SK-N-SH treated with all-trans-retinoic acid at 6 μM for 48 hours (cell line): ENCODE measurements around the gene CDC42BPB.

Experiments
- ATAC-seq: fragments of 200-7000 bp; cut with Tn5 transposase; 3 replicates; pipeline ENCODE4 v1.9.1; 2020; ENCODE audit warnings: mild to moderate bottlenecking, moderate library complexity
- BACH2 ChIP-seq: fragments of 250-450 bp; sonication (Bioruptor Pico); IDR thresholded peaks from 2 replicates; pipeline ENCODE4 v1.9.0; 2021; ENCODE audit warnings: mild to moderate bottlenecking, borderline replicate concordance
- CREB5 ChIP-seq: fragments of 250-450 bp; sonication (Bioruptor Pico); IDR thresholded peaks from 2 replicates; pipeline ENCODE4 v1.5.1; 2020; ENCODE audit warnings: low read depth, mild to moderate bottlenecking, moderate library complexity
- CSDC2 ChIP-seq: fragments of 250-450 bp; sonication (Bioruptor Pico); IDR thresholded peaks from 2 replicates; pipeline ENCODE4 v1.5.0; 2020; ENCODE audit warnings: mild to moderate bottlenecking, moderate library complexity
- CSRNP3 ChIP-seq: fragments of 250-450 bp; sonication (Bioruptor Pico); IDR thresholded peaks from 2 replicates; pipeline ENCODE4 v1.5.1; 2021; ENCODE audit warnings: mild to moderate bottlenecking, moderate library complexity
- ESRRG ChIP-seq: fragments of 250-450 bp; sonication (Bioruptor Pico); IDR thresholded peaks from 2 replicates; pipeline ENCODE4 v1.6.1; 2021; ENCODE audit warnings: mild to moderate bottlenecking
- GLIS3 ChIP-seq: fragments of 250-450 bp; sonication (Bioruptor Pico); IDR thresholded peaks from 2 replicates; pipeline ENCODE4 v1.5.0; 2020; ENCODE audit warnings: mild to moderate bottlenecking, moderate library complexity
- ISL1 ChIP-seq: fragments of 250-450 bp; sonication (Bioruptor Pico); IDR thresholded peaks from 2 replicates; pipeline ENCODE4 v2.1.2; 2022; ENCODE audit warnings: mild to moderate bottlenecking, moderate library complexity
- OSR1 ChIP-seq: fragments of 250-450 bp; sonication (Bioruptor Pico); IDR thresholded peaks from 2 replicates; pipeline ENCODE4 v1.8.0; 2022; ENCODE audit warnings: moderate library complexity, mild to moderate bottlenecking, inconsistent platforms
- PATZ1 ChIP-seq: fragments of 250-450 bp; sonication (Bioruptor Pico); IDR thresholded peaks from 2 replicates; pipeline ENCODE4 v1.8.0; 2020; ENCODE audit warnings: mild to moderate bottlenecking, moderate library complexity, borderline replicate concordance
- POU6F1 ChIP-seq: fragments of 250-450 bp; sonication (Bioruptor Pico); IDR thresholded peaks from 2 replicates; pipeline ENCODE4 v1.8.0; 2021; ENCODE audit warnings: low read depth, mild to moderate bottlenecking, moderate library complexity, borderline replicate concordance
- PPARA ChIP-seq: fragments of 250-450 bp; sonication (Bioruptor Pico); IDR thresholded peaks from 2 replicates; pipeline ENCODE4 v1.5.0; 2020; ENCODE audit warnings: mild to moderate bottlenecking, borderline replicate concordance
- RARB ChIP-seq: fragments of 250-450 bp; sonication (Bioruptor Pico); IDR thresholded peaks from 2 replicates; pipeline ENCODE4 v1.8.0; 2021; ENCODE audit warnings: mild to moderate bottlenecking, moderate library complexity
- SNAI2 ChIP-seq: fragments of 250-450 bp; sonication (Bioruptor Pico); IDR thresholded peaks from 2 replicates; pipeline ENCODE4 v1.5.0; 2020; ENCODE audit warnings: mild to moderate bottlenecking, moderate library complexity
- TCF4 ChIP-seq: fragments of 250-450 bp; sonication (Bioruptor Pico); IDR thresholded peaks from 2 replicates; pipeline ENCODE4 v1.8.0; 2021; ENCODE audit warnings: mild to moderate bottlenecking, moderate library complexity, borderline replicate concordance
- TOX ChIP-seq: fragments of 250-450 bp; sonication (Bioruptor Pico); IDR thresholded peaks from 2 replicates; pipeline ENCODE4 v1.8.0; 2021; ENCODE audit warnings: mild to moderate bottlenecking, moderate library complexity, borderline replicate concordance
- TSHZ2 ChIP-seq: fragments of 250-450 bp; sonication (Bioruptor Pico); IDR thresholded peaks from 2 replicates; pipeline ENCODE4 v1.5.0; 2020; ENCODE audit warnings: mild to moderate bottlenecking, moderate library complexity
- ZC3H10 ChIP-seq: fragments of 250-450 bp; sonication (Bioruptor Pico); IDR thresholded peaks from 2 replicates; pipeline ENCODE4 v1.5.1; 2021; ENCODE audit warnings: mild to moderate bottlenecking, moderate library complexity
- ZFP30 ChIP-seq: fragments of 450-650 bp; formaldehyde crosslinking; IDR thresholded peaks from 2 replicates; pipeline ENCODE4 v1.5.0; 2022; ENCODE audit warnings: mild to moderate bottlenecking, moderate library complexity
- ZNF565 ChIP-seq: fragments of 450-650 bp; formaldehyde crosslinking; conservative IDR thresholded peaks from 2 replicates; pipeline ENCODE4 v1.5.0; 2020; ENCODE audit warnings: low read depth, mild to moderate bottlenecking, moderate library complexity
- ZNF70 ChIP-seq: fragments of 450-650 bp; formaldehyde crosslinking; IDR thresholded peaks from 2 replicates; pipeline ENCODE4 v1.5.0; 2020; ENCODE audit warnings: mild to moderate bottlenecking, moderate library complexity
- ZNF8 ChIP-seq: fragments of 450-650 bp; formaldehyde crosslinking; IDR thresholded peaks from 2 replicates; pipeline ENCODE4 v1.5.0; 2020; ENCODE audit warnings: mild to moderate bottlenecking, moderate library complexity

The CDC42BPB gene

GRCh38 chr14:102945346-102946130, 111.8 kb downstream of the CDC42BPB start:
- TF ChIP-seq ZFP30 (CRISPR knock-in tag) (no peak), RARB (CRISPR knock-in tag) (no peak), BACH2 (CRISPR knock-in tag) (no peak), POU6F1 (no peak), CREB5 (CRISPR knock-in tag) (no peak), GLIS3 (CRISPR knock-in tag) (no peak)
- no peak for ATAC-seq

GRCh38 chr14:102944448-102945330, 112.7 kb downstream of the CDC42BPB start:
- no peak for TF ChIP-seq ISL1 (CRISPR knock-in tag)
- TF ChIP-seq ESRRG (CRISPR knock-in tag) = no peak
- TF ChIP-seq POU6F1 = no peak
- TF ChIP-seq TSHZ2 = no peak
- no peak for TF ChIP-seq TCF4
- TF ChIP-seq PPARA (CRISPR knock-in tag) = no peak
- ATAC-seq = no peak

GRCh38 chr14:102943979-102944378, 113.4 kb downstream of the CDC42BPB start:
- ATAC-seq = no peak
- no peak for TF ChIP-seq ZC3H10
- TF ChIP-seq CREB5 (CRISPR knock-in tag) = no peak
- TF ChIP-seq OSR1 (CRISPR knock-in tag) = no peak
- no peak for TF ChIP-seq PATZ1
- no peak for TF ChIP-seq ESRRG (CRISPR knock-in tag)
- TF ChIP-seq TOX (CRISPR knock-in tag) = no peak
- no peak for TF ChIP-seq ZNF565 (CRISPR knock-in tag)
- no peak for TF ChIP-seq CSDC2 (CRISPR knock-in tag)
- no peak for TF ChIP-seq TCF4
- no peak for TF ChIP-seq ZNF70 (CRISPR knock-in tag)
- no peak for TF ChIP-seq TSHZ2
- no peak for TF ChIP-seq CSRNP3
- TF ChIP-seq ZNF8 (CRISPR knock-in tag) = no peak
- no peak for TF ChIP-seq SNAI2 (CRISPR knock-in tag)
- no peak for TF ChIP-seq RARB (CRISPR knock-in tag)
